ENCODE data around the gene NOD2. TPM values are rescaled to one million over a fixed set of nuclear protein-coding genes. Genes with fewer than 3 reads are reported as not detected.

Gene NOD2
- total and polyA plus RNA-seq, 2 experiments from 2014 or later = not detected

DNA sequence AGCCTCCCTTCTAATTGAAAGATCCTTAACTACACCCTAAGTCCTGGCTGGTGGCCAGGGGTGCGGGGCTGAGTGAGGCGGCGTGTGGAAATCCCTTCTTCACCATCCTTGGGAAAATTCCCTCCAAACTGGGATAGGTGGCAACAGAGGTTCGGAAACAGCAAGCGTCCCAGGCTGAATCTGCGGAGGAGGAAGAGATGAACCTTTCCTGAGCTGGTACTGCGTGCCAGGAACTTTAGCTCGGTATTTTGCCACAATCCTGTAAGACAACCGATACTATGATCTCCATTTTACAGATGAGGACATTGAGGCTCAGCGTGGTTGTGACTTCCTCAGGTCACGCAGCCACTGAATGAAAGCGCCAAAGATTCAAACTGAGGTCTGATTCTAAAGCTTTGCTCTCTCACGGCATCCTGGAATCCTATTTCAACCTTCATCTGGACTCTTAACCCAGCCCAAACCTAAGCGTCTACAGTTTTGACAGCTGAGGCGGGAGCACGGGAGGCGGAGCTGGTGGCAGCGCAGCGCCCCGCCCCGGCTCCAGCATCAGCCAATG is 47.9 kb downstream of the NOD2 start:
- WGBS, 2 experiments (ENCODE audit: low coverage in 1 of 2, low lambda C conversion rate in 2 of 2, missing lambda C conversion rate in 2 of 2) = 2% methylated on average over 21 of the region's 21 CpGs
- DNase-seq = peak; percentile 61
- Histone ChIP-seq H3K27me3 (replicated peaks; ENCODE audit: insufficient read depth) (no peaks in the 10 kb centered on the region), H3K4me1 (ENCODE audit: insufficient read depth) (peaks cover 28% of the 10 kb centered on the region), H2AFZ (peak overlapping the region; percentile 81), H3K4me3 (peak overlapping the region; percentile 71), H3K9ac (peak overlapping the region; percentile 49), H3F3A (ENCODE audit: insufficient read depth) (peaks cover 20% of the 10 kb centered on the region; the same call in 1 of the 2 replicates), H3K36me3 (ENCODE audit: low read depth) (no peaks in the 10 kb centered on the region), H4K20me1 (ENCODE audit: insufficient read depth) (no peaks in the 10 kb centered on the region), H3K9me3 (ENCODE audit: low read depth) (no peaks in the 10 kb centered on the region), H3K79me2 (ENCODE audit: insufficient read depth) (peaks cover 11% of the 10 kb centered on the region), H3K9me2 (ENCODE audit: insufficient read depth) (no peaks in the 10 kb centered on the region), H3K27ac (peak overlapping the region; percentile 58), H3K4me2 (ENCODE audit: unreplicated experiment) (peak overlapping the region; percentile 64)
- in situ Hi-C loops (cut with MboI) = no loop called here
- TF ChIP-seq EZH2 (IDR thresholded peaks at IDR 0.05; ENCODE audit: insufficient read depth, poor library complexity, severe bottlenecking) (no peak), EZH2phosphoT487 (IDR thresholded peaks at IDR 0.05; ENCODE audit: insufficient read depth, low read depth) (no peak)

DNA sequence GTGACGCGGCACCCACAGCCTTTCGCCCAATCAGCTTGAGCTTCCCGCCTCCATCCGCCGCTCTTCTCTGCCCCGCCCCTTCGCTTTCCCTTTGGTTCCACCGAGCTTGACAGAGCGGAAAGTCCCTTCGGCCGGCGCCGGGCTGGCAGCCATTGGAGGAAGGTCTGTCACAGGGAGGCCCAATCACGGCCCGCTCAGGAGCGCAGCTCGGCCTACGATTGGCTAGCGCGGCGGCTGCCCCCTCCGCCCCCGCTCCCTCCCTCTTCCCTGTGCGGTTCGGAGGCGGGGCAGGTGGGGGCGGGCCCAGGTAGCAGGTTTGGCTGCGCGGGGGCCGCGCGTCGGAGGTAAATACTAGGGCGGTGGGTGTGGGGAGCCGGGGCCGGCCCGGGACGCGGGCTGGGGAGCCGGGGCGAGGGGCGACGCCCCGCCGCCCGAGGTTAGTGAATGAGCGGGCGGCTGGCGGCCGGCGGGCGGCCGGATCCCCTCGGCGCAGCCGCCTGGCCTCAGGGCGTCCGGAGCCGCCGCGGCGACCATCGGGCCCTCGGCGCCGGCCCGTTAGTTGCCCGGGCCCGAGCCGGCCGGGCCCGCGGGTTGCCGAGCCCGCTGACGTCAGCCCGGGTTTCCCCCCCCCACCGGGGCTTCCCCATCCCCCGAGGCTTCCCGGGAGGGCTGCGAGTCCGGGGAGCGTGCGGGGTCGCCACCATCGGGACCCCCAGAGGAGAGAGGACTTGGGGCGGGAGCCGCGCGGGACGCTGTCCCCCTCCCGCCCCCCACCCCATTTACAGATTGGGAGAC is 48.6 kb downstream of the NOD2 start, which contains the start of gene CYLD:
CYLD (plus strand) TSS at position 306 of the 795 bp plus-strand sequence. CDS start 7,613 bp downstream, outside the sequence.
- in situ Hi-C loops (cut with MboI) = no loop called here
- H3K4me2 ChIP-seq (ENCODE audit: unreplicated experiment) = peak within 1 kb of the TSS; percentile 86

DNA sequence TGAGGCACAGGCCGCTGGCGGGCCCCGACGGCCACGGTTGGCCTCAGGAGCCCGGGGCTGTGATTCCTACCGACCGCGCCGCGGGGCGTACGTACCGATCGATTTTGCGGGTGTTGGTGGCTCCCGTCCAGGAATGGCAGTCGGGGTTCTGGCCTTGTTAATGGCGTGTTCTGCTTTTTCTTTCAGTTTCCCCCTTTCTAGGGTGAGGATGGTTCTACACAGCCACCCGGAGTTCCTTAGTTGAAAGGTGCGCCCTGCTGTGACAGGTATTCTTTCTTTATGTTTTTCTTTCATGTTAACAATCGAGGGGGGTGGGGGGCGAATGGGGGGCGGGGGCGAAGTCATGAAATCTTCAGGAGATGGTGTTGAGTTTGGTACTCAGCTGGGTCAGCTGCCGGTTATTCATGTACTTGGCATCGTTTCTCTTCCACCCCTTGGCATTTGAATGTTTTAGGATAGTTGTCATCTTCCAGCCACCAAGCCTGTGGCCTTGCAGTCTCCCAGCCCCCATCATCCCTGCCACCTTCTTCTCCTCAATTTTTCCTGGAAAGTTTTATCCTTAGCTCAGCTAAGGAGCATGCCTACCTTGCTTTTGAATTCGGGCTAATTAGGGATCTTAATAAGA is 49.3 kb downstream of the NOD2 start:
- peak; percentile 81 for DNase-seq
- Histone ChIP-seq H3K27me3 (replicated peaks; ENCODE audit: insufficient read depth) (no peaks in the 10 kb centered on the region), H3K4me1 (ENCODE audit: insufficient read depth) (peaks cover 28% of the 10 kb centered on the region), H3K9me3 (ENCODE audit: low read depth) (no peaks in the 10 kb centered on the region), H3K36me3 (ENCODE audit: low read depth) (no peaks in the 10 kb centered on the region), H3K27ac (peak overlapping the region; percentile 83), H4K20me1 (ENCODE audit: insufficient read depth) (no peaks in the 10 kb centered on the region), H3K79me2 (ENCODE audit: insufficient read depth) (peaks cover 21% of the 10 kb centered on the region), H3K4me2 (ENCODE audit: unreplicated experiment) (peak overlapping the region; percentile 86), H3K9ac (peak overlapping the region; percentile 93), H2AFZ (peak overlapping the region; percentile 82), H3F3A (ENCODE audit: insufficient read depth) (peaks cover 20% of the 10 kb centered on the region; the same call in 1 of the 2 replicates), H3K9me2 (ENCODE audit: insufficient read depth) (no peaks in the 10 kb centered on the region), H3K4me3 (peak overlapping the region; percentile 85)
- in situ Hi-C loops (cut with MboI) = no loop called here
- TF ChIP-seq EZH2phosphoT487 (IDR thresholded peaks at IDR 0.05; ENCODE audit: insufficient read depth, low read depth) = no peak
- no peak for TF ChIP-seq EZH2 (IDR thresholded peaks at IDR 0.05; ENCODE audit: insufficient read depth, poor library complexity, severe bottlenecking)
- WGBS, 2 experiments (ENCODE audit: low coverage in 1 of 2, low lambda C conversion rate in 2 of 2, missing lambda C conversion rate in 2 of 2) = 0% methylated on average over 25 to 28 of the region's 28 CpGs

More for the DNA sequence above, 48.6 kb downstream of the NOD2 start, which contains the start of gene CYLD:
- no peaks in the 10 kb centered on the region for H3K9me2 ChIP-seq (ENCODE audit: insufficient read depth)
- no peaks in the 10 kb centered on the region for H3K9me3 ChIP-seq (ENCODE audit: low read depth)
- peaks cover 17% of the 10 kb centered on the region for H3K79me2 ChIP-seq (ENCODE audit: insufficient read depth)
- H3K36me3 ChIP-seq (ENCODE audit: low read depth) = no peaks in the 10 kb centered on the region
- 1% methylated on average over 19 to 23 of the region's 93 CpGs for WGBS, 2 experiments (ENCODE audit: low coverage in 1 of 2, low lambda C conversion rate in 2 of 2, missing lambda C conversion rate in 2 of 2)
- H4K20me1 ChIP-seq (ENCODE audit: insufficient read depth) = no peaks in the 10 kb centered on the region
- TF ChIP-seq EZH2 (IDR thresholded peaks at IDR 0.05; ENCODE audit: insufficient read depth, poor library complexity, severe bottlenecking) (no peak), EZH2phosphoT487 (IDR thresholded peaks at IDR 0.05; ENCODE audit: insufficient read depth, low read depth) (no peak)
- H3F3A ChIP-seq (ENCODE audit: insufficient read depth) = peaks cover 20% of the 10 kb centered on the region; the same call in 1 of the 2 replicates
- peaks cover 28% of the 10 kb centered on the region for H3K4me1 ChIP-seq (ENCODE audit: insufficient read depth)
- H3K4me3 ChIP-seq = peak within 1 kb of the TSS; percentile 85
- H3K27me3 ChIP-seq (replicated peaks; ENCODE audit: insufficient read depth) = no peaks in the 10 kb centered on the region
- peak; percentile 100 for DNase-seq
- H3K9ac ChIP-seq = peak within 1 kb of the TSS; percentile 93
- H2AFZ ChIP-seq = peak within 1 kb of the TSS; percentile 82
- peak within 1 kb of the TSS; percentile 83 for H3K27ac ChIP-seq

DNA sequence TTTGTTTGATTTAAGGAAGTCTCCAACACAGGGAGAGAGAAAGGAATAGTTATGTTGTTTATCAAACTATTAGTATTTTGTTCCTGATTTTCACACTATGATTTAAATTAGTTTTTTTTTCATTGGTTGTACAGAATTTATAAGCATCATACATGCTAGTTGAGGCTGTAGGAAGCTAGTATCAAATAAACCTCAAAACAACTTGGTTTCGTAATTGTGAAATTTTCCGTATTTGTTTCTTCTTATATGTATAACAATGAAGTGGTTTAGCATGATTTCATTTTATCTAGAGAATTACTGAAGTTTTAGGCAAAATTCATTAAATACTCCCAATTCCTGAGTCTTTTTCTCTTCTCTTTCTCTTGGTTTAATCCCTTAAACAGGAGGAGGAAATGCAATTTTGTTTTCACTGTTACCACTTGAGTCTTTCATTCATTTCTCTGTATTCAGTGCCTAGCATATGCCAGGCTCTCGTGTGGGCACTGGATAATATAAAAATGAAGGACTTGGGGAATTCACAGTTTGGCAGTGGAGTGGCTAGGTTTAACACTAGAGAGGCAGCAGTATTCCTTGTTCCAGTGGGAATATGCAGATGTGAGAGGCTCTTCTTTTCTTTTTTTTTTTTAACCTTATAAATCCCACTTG is 50.3 kb downstream of the NOD2 start:
- Histone ChIP-seq H3K4me3 (peak overlapping the region; percentile 85), H3K4me2 (ENCODE audit: unreplicated experiment) (peak overlapping the region; percentile 86)
- 31 to 40% methylated on average over 3 of the region's 3 CpGs for WGBS, 2 experiments (ENCODE audit: low coverage in 1 of 2, low lambda C conversion rate in 2 of 2, missing lambda C conversion rate in 2 of 2)

More for the DNA sequence above, 50.3 kb downstream of the NOD2 start:
- no peaks in the 10 kb centered on the region for H4K20me1 ChIP-seq (ENCODE audit: insufficient read depth)
- H3K9me2 ChIP-seq (ENCODE audit: insufficient read depth) = no peaks in the 10 kb centered on the region
- in situ Hi-C loops (cut with MboI) = no loop called here
- peaks cover 28% of the 10 kb centered on the region for H3K4me1 ChIP-seq (ENCODE audit: insufficient read depth)
- peaks cover 20% of the 10 kb centered on the region; the same call in 1 of the 2 replicates for H3F3A ChIP-seq (ENCODE audit: insufficient read depth)
- no peaks in the 10 kb centered on the region for H3K27me3 ChIP-seq (replicated peaks; ENCODE audit: insufficient read depth)
- peak; percentile 15 for DNase-seq
- peak overlapping the region; percentile 83 for H3K27ac ChIP-seq
- peaks cover 27% of the 10 kb centered on the region for H3K79me2 ChIP-seq (ENCODE audit: insufficient read depth)
- H3K36me3 ChIP-seq (ENCODE audit: low read depth) = no peaks in the 10 kb centered on the region
- peak overlapping the region; percentile 93 for H3K9ac ChIP-seq
- H2AFZ ChIP-seq = peak overlapping the region; percentile 45; the same call in 1 of the 2 replicates
- TF ChIP-seq EZH2phosphoT487 (IDR thresholded peaks at IDR 0.05; ENCODE audit: insufficient read depth, low read depth) (no peak), EZH2 (IDR thresholded peaks at IDR 0.05; ENCODE audit: insufficient read depth, poor library complexity, severe bottlenecking) (no peak)
- H3K9me3 ChIP-seq (ENCODE audit: low read depth) = no peaks in the 10 kb centered on the region
